ENCODE results near the gene PDZK1.

DNA sequence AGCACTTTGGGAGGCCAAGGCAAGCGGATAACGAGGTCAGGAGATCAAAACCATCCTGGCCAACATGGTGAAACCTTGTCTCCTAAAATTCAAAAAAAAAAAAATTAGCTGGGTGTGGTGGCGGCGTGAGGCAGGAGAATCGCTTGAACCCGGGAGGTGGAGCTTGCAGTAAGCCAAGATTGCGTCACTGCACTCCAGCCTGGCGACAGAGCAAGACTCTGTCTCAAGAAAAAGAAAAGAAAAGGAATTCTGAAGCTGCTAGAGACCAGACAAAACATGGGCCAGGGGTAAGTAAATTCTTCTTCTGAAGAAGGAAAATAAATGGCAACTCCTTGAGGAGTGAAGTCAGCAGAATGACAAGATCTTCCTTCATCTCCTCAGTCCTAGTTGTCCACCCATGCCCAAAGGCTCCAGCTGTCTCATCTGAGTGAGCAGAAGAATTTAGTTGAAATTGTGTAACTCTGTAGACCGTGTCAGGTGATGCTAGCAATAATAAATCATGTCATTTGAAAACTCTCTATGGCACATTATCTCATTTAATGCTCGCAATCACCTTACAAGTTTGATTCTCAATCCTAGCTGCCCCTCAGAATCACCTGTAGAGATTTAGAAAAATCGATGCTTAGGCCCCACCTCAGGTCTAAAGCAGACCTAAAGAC lies 14.3 kb downstream of the PDZK1 start:
- no peak for TF ChIP-seq POLR2A (IDR thresholded peaks at IDR 0.05; ENCODE audit: low read length)
- TF ChIP-seq GATA1 (IDR thresholded peaks at IDR 0.05; ENCODE audit: low read depth, low read length): no peak
